Neural progenitor cell (in vitro differentiated cells): ENCODE data around the gene NUTM1.

Experiments used
- CTCF ChIP-seq: fragments of 200-600 bp; sonication (generic); IDR thresholded peaks from 2 replicates; pipeline ENCODE4 v1.5.1; 2017; ENCODE audit warnings: antibody characterized with exemption, mild to moderate bottlenecking
- EZH2 ChIP-seq: fragments of 200-600 bp; sonication (generic); IDR thresholded peaks from 2 replicates; pipeline ENCODE4 v1.6.1; 2017; ENCODE audit warnings: antibody characterized with exemption, mild to moderate bottlenecking, moderate library complexity

- TF ChIP-seq CTCF: no peak
- TF ChIP-seq EZH2: no peak
Measured at GRCh38 chr15:34318277-34319079, 24.6 kb upstream of the NUTM1 start.
